DMS53 treated with DMSO at 0.1 percent for 48 hours (cell line): Measurements from ENCODE around the gene FBXO28.
A peak's percentile ranks its signal among the peaks of the same experiment; 100 is the strongest.
"Not testable (repeated sequence)": the region's sequence is repeated elsewhere in the genome, so short reads cannot be mapped to it uniquely, and the experiment has no call there.

Experiments
- DNase-seq: peaks from one replicate; lab custom pipeline; 2025; ENCODE audit not compliant: unreplicated experiment; lab: John Stamatoyannopoulos, UW

The FBXO28 gene, protein sequence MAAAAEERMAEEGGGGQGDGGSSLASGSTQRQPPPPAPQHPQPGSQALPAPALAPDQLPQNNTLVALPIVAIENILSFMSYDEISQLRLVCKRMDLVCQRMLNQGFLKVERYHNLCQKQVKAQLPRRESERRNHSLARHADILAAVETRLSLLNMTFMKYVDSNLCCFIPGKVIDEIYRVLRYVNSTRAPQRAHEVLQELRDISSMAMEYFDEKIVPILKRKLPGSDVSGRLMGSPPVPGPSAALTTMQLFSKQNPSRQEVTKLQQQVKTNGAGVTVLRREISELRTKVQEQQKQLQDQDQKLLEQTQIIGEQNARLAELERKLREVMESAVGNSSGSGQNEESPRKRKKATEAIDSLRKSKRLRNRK

DNA sequence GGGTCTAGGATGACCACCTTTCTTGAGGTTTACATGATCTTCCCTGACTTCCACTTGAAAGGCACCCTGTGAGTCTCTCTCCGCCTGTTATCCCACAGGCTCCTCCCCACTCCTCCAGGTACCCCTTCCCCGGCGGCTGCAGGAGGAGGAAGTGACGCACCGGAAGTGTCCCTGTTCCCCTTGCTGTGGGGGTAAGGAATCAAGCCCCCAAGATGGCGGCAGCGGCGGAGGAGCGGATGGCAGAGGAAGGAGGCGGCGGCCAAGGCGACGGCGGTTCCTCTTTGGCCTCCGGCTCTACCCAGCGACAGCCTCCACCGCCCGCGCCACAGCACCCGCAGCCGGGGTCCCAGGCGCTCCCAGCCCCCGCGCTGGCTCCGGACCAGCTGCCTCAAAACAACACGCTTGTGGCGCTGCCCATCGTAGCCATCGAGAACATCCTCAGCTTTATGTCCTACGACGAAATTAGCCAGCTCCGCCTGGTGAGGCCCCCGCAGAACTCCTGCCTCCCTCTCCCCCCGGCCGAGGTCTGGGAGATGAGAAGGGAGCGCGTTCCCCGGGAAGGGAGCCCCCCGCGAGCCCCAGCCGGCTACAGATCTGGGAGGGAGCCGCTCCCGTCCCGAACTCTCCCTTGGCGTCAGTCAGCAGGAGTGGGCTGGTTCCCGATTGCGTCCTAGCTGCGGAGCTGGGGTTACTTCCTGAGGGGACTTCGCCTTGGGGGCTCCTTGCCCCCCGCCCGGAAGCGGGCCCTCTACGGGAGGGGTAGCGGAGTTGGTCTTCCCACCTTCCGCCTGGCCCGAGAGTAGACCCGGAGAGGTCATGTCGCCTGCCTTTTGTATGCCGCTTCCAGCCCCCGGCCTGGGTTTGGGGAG, at the start of gene FBXO28:
FBXO28 (plus strand) TSS at position 194 of the 869 bp plus-strand sequence; CDS start at position 213, 19 bp downstream.
- peak; percentile 92 for DNase-seq

DNA sequence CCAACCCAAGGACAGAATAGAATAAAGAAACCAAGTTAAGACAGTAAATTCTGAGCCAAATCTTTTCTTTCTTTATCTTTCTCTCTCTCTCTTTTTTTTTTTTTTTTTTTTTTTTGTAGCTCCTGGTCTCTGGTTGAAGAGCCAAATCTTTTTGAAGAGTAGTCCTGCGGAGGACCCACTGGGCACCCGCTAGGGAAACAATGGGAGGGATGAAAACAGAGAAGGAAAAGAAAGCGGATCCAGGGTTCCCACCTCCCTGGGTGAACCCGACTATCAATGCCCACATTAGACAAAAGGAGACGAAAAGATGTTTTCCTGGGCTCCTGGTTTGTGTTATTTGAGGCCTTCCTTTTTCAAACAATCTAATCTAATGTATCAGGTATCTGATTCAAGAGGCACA, 49.8 kb upstream of the FBXO28 start:
- peak; percentile 25 for DNase-seq

DNA sequence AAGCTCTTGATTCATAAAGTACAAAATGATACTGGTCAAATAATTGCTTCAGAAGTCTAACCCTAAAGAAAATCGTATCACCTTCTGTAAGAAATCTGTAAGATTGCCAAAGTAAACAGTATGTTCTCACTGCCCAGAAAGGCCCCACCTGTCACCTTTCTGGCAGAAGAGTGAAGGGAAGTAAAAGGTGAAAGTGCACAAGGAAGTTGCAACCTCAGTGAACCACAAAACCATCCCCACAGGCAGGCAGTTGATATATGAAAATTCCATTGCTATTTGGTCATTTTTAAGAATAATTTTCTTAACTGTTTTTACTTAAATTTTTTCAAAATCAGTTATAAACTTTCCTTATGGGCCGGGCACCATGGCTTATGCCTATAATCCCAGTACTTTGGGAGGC, 48.5 kb upstream of the FBXO28 start:
- DNase-seq: peak; percentile 37

DNA sequence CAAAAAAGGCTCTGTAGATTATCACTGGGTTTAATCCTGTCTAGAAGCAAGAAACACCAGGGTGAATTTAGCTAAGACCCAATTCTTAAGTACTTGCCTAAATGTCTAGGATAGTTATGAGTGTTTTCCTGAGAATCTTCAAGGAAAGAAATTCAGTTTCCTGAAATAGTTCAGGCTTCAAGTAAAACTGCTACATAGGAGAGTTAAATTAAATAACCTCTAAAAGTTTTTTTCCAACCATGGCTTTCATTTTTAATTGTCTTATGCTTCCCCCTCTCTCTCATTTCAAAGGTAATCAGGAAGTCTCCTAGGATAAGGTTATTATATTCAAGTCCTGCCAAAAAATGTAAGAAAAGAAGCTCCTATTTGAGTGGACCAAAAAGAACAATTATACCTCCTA, 46.7 kb upstream of the FBXO28 start:
- no peak for DNase-seq

DNA sequence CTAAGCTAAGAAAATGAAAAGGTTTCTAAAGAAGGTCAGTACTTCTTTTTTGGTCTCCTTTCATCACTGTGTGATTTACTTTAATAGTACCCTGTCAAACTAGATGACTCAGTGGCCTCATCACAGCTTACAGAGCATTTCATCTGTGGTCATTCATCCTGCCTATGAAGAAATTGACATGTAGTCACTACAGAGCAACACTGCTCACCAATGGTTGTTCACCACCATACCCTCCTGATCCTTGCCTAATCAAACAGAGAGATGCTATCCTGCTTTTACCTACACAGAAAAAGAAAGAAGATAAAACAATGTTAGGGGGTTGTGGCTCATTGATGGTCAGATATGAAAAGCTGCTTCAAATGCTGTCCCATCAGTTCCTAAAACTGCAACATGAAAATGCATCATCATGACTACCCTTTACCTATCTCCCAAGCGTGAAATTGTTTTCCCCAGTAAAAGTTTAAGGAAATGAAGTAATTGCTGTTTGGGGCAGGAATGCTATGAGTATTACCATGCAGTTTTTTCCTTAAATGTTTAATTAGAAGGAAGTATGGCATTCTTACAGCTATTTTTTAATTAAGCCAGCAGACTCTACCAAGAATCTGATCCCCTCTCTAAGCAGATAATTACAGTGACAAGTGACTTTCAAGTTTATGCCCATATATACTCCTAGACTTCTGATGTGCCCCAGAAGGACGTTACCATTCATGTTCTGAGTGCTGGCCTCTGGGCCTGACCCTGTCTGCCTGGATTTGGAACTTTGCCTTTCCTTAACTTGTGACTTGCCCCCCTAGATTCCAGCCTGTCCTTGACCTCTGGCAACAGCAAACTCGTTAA, 46.1 kb upstream of the FBXO28 start:
- no peak for DNase-seq

DNA sequence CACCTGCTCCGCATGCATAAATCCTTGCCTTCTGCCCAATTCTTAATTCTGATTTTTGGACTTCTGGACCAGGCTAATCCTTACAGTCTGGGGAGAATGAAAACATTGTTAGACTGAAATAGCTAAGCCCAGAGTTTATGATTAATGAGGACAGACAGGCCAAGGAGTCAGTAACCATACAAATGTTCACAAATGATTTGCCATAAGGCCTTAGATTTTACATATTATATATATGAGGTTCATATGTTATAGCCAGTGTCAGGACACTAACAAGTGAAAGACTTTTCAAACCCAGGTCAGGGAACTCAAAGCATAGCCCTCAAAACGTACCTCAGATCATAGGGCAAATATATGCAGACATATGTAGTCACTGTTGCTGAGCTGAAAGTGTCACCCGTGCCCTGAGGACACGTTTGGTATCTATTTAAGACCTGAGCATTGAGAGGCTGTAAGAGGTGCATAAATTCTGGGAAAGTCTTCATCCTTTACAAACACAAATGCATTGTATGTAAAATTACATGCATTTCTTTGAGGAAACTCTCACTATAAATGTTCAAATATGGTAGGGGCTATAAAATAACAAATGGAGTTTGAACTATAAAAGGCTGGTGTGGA, 45.3 kb upstream of the FBXO28 start:
- no peak for DNase-seq

DNA sequence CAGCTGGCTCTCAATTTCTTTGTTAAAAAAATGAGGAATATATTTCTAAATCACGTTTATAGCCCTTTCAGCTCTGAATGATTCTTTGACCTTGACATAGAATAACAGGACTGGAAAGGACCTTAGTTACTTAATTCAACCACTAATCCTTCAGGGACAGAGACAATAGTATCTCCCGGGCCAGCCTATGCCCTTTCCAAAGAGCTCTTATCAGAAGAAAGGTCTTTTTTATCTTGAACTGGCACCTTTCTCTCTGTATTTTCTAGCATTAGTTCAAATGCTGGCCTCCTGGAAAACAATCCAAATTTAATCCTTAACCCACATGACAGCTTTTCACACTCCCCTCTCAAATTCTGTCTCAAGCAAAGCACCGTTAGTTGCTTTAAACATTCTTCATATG, 44.8 kb upstream of the FBXO28 start:
- no peak for DNase-seq

DNA sequence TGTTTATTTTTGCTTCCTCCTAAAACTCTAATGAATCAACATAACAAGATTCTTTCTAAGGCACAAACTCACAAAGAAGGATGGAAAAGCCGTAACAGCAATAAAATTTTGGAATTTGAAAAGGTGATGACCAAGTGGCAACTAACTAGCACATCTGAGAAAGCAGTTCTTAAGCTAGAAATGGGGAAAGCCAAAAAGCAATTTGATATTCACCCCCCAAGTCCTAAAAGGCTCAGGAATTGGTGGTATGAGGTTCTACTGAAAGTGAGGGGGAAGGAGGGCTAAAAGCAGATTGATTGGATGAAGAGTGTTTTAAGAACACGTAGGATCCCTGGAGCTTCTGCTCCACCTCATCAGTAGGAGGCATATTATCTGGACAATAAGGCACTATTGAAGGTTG, 43.4 kb upstream of the FBXO28 start:
- DNase-seq: no peak

DNA sequence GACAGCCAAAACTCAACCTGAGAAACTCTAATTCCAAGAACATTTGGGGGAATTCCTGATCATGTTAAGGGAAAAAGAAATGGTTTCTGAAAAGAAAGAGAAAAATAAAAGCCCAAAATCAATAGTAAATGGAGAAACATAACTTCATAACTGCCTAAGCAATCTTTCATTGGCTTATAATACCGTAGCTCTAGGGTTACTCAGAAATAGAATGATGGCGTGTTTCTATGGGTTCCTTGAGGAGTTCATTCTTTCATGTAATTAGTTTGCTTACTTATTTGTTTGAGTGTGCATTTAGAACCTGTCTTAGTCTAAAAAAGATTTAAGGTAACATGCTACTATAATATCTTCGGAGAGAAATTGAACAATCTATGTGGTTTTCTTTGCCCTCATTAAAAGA, 37.5 kb upstream of the FBXO28 start:
- DNase-seq: no peak

DNA sequence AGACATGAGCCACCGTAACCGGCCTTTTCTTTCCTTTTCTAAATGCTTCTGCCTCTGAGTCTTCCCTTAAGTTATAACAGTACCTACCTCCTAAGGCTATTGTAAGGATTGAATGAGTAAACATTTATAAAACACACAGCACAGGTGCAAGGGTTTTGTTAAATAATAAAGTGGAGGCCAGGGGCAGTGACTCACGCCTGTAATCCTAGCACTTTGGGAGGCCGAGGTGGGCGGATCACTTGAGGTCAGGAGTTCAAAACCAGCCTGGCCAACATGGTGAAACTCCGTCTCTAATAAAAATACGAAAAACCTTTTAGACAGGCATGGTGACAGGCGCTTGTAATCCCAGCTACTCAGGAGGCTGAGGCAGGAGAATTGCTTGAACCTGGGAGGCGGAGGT, 34.3 kb upstream of the FBXO28 start:
- not testable (repeated sequence) for DNase-seq

DNA sequence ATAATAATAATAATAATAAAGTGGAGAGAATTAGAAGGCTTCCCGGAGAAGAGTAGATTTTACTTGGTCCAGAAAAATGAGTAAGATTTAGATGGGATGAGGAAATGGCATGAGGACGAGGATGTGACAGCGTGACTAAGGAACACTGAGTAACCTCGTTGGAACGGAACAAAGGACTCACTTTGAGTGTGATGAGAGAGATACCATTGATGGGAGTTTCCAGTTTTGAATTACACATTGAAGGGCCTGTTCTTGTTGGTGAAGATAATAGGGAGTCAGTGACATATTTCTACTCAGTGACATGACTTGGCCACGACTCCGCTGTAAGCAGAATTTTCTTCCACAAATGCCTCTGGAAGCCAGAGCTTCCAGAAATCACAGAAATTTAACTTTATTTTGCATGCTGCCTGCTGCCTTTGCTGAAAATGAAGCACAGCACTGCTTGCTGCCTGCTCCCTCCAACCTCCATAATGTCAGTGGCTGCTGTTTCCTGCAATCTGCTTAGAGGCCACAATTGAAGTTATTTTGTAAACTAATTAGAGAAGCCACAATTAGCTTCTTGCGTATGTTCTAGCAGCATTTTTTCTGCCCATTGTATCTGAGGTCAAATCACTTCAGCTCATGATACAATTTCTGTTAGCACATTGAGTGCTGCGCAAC, 33.7 kb upstream of the FBXO28 start:
- DNase-seq: no peak

DNA sequence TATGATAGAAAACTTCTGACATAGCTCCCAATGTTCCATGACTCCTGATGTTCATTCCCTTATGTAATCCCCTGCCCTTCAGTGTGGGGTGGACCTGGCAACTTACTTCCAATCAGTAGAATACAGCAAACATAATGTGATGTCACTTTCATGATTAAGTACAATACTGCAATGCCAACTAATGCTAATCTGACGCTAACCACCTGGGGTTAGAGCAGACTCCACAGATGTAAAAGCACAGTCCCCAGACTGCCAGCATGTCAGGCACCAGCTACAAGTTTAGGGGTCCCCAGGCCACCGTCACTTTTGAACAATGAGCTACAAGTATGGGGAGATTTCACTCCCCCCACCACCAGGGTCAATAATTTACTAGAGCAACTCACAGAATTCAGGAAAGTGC, 32.3 kb upstream of the FBXO28 start:
- DNase-seq: no peak

DNA sequence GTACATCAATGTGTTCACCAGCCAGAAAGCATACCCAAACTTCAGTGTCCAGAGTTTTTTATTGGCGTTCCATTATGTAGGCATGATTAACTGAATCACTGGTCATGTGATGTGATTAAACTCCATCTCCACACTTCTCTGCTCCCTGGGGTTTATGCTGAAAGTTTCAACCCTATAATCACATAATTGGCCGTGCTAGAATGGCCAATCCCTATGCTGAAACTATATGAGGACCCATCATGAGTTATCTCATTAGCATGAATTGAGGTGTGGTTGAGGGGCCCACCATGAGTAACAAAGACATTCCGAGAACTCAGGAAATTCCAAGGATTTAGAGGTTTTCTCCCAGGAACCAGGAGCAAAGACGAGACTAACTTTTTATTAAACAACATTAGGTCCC, 31.8 kb upstream of the FBXO28 start:
- DNase-seq: no peak

DNA sequence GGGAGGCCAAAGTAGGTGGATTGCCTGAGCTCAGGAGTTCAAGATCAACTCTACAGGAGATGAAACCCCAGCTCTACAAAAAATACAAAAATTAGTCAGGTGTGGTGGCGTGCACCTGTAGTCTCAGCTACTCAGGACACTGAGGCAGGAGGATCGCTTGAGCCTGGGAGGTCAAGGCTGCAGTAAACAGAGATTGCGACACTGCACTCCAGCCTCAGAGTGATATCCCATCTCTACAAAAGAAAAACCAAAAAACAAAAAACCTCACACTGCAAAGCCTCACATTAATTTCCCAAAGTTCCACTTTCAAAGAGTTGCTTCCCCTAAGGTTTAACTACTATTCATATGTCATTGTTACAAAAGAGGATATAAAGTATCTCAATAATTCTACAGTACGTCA, 29.0 kb upstream of the FBXO28 start:
- DNase-seq: no peak

DNA sequence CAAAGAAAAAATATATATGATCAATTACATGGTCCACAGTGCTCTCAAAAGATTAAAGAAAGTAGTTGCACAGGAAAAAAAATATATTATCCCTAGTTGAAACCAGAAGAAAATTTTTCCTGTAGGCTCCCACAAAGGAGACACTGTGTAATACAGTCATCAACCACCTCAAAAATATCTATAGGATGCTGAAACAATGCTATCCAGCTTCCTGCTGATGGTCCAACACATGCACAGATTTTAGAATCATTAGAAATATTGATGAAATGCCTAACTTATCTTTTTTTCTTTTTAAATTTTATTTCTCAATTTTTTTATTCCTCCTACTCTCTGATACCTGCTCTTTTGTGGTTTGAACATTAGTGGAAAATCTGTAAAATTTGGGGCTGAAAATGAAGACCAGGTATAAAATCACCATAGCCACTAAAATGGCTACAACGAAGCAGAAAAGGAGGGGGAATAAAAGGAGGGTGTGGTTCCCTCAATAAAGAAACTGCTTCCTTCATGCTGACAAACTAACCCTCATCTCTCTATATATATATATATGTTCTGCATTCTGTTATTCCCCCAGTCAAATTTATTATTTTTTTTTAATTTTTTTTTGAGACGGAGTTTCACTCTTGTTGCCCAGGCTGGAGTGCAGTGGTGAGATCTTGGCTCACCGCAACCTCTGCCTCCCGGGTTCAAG, 28.3 kb upstream of the FBXO28 start:
- DNase-seq: no peak

DNA sequence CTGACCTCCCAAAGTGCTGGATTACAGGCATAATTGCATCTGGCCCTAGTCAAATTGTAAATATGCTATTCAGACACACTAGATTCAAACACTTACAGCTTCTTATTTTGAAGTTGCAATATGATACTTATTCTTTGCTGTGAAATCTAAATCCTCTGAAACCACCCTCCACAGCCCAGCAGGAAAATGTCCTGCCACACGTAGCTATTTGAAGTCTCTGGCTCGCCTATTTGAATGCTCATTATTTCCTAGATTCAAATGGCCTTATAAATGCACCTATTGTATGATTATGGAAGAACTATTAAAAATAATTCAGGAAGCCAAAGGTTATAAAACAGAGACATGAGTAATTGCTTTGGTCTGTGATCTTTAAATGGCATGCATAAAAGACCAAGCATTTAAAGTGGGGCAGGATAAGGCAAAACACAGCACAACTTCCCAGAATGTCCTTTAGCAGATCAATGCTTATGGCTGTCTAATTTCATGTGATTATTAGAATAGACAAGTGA, 26.6 kb upstream of the FBXO28 start:
- no peak for DNase-seq

DNA sequence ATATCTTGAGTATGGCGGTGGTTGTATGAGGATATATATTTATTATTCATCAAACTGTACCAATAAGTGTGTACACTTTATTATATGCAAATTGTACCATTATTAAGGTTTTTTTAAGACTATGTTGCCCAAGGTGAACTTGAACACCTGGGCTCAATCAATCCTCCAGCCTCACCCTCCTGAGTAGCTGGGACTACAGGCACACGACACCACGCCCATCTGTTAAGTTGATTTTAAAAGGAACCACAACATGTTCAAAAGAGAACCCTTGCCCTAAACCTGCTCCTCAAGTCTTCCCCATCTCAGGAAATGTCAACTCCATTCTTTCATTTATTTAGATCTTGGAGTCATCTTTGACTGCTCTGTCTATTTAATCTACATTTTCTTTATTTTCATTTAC, 24.3 kb upstream of the FBXO28 start:
- DNase-seq: no peak

DNA sequence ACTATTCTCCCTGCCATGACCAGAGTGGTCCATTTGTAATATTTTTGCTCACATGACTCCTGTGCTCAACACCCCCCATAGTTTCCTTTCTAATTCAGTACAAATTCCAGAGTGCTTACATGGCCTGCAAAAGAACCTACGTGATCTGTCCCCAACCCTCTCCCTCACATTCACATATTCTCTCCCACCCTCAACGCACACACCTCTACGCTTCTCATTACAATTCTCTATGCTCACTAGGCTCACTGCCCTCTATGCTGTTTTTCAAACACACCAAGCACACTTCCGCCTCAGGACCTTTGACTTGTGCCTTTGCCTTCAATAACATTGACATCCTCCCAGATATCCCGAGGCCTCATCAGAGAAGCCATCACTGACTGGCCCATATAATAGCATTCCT, 23.8 kb upstream of the FBXO28 start:
- DNase-seq: no peak

DNA sequence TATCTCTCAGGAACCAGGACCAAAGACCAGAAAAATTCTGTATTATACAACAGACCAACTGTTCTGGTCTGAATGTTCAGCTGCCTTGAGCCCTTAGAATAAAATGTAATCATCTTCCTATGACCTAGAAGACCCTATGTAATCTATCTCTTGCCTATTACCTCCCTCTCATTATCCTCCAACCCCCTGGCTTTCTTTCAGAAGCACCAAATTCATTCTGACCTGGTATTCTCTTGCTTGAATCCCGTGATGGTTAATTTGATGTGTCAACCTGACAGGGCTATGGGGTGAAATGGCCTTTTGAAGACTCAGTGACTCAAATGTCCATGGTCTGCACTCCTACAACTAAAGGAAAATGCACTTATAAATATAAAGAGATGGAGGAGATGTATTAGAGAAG, 21.8 kb upstream of the FBXO28 start:
- DNase-seq: no peak

DNA sequence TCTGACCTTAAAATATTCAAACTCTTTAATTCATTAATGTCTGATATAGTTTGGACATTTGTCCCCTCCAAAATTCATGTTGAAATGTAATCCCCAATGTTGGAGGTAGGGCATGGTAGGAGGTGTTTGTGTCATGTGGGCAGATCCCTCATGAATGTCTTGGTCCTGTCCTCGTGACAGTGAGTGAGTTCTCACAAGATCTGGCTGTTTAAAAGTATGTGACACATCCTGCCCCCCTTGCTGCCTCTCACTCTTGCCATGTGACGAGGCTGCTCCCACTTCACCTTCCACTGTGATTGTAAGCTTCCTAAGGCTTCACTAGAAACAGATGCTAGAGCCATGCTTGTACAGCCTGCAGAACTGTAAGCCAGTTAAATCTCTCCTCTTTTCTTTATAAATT, 21.3 kb upstream of the FBXO28 start:
- no peak for DNase-seq
